GM19099 (cell line): ENCODE measurements around the gene MATK.

Experiments
- POLR2A ChIP-seq: IDR thresholded peaks from 3 replicates; pipeline ENCODE4 v1.6.1; 2011; ENCODE audit warnings: low read depth; ENCODE audit not compliant: insufficient read length; ENCODE audit errors: extremely low read depth

The MATK gene

DNA sequence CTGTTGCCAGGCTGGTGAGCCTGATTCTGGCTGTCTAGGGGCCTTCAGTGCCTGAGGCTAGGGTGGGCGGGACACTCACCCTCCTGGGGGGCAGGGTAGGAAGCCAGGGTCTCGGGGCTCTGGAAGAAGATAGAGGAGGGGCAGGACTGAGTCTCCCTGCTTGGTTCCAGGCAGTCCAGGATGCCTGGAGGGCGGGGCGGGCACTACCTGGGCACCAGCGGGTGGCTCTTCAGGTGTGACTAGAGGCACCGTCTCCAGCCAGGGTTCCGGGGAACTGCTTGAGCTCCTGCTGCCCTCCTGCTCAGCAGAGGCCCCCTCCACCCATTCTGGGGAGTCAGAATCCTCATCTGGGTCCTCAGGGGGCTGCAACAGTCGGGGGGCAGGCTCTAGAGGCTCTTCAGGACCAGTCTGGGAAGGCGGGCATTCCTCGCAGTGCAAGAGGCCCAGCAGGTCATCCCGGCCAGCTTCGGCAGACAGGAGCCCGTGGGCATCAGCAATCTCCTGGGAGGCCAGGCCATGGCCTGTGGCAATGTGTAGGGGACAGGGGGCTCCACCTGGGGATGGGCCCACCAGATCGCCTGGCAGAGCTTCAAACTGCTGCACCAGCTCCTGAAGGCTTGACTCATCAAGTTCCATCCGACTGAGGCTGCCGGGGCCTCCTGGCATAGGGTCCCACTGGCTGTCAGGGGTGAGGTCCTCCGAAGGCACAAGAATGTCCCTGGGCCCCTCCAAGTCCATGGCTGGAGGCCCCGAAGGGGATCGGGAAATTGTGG is 26.5 kb downstream of the MATK start:
- no peak for TF ChIP-seq POLR2A

DNA sequence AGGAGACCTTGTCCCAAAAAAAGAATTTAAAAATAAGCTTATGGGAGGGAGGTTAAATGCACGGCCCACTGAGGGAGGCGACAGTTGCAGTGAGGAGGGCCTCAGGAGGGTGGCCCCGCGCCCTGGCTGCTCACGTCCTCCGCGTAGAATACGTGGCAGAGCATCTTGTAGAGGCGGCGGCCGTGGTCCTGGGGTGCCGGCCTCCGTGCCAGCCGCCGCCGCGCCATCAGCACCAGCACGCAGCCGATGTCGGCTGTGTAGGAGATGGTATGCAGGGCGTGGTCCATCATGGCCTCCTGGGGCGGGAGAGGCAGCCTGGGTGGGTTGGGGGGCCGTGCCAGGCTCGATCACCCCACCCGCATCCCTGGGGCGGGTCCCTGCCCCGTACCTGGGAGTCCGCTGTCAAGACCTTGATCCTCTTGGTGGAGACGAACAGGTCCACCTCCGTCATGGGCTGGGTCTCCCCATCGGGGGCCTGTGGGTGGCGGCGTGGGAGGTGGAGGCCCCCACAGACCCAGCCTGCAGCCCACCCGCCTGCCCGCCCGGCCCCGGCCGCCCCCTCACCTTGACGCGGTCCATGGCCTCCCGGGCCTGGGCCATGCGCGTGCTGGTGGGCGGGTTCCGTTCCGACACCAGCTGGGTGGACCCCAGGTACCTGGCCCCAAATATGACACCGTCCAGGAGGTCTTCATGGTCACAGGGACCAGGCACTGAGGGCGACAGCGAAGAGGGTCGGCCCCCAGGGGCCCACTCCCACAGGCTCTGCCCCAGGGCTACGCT is 32.4 kb downstream of the MATK start:
- no peak for TF ChIP-seq POLR2A

DNA sequence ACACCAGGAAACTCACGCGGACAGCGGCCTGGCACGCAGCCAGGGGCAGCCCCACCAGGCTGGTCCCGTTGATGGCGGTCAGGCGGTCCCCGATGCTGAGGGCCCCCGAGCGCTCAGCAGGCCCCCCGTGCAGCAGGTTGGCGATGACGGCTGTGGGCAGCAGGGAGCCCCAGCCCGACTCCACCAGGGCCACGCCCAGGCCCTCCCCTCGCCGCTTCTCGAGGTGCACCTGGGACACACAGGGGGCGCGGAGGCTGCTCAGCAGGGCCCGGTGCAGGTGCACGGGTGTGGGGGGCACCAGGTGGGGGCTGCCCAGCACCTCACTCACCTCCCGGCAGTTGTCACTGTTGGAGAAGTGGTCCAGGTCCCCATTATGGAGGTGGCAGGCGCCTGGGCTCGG is 33.7 kb downstream of the MATK start:
- TF ChIP-seq POLR2A = no peak

DNA sequence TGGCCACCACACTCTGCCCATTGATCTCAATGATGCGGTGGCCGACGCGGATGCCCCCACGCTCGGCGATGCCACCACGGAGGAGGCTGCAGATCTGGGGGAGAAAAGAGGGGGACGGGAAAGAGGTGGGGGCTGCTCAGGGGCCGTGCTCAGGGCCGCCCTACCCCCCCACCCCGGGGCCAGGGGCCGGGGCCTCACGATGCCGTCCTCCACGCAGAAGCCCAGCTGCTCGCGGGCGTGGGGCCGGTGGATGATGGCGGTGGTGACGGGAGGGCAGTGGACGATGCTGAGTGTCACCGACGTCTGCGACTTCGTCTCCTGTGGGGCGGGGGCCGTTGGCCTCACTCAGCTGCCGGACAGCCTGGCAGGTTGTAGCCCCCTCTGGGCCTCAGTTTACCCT is 34.9 kb downstream of the MATK start:
- no peak for TF ChIP-seq POLR2A

DNA sequence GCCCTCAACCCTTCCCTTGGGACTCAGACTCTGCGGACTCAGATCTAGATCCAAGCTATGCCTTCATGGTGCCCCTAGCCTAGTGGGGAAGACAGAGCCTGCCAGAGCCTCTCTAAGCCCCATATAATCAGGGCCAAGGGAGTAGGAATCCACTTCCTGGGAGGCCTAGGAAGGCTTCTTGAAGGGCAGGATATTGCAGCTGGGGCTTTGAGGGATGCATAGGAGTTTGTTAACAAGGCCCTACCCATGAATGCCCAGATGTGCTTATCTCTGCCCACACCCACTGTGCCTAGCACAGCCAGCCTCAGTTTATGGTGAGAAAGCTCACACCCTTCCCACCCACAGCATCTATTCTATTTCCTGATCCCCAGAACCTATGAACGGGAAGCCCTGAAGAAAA is 36.0 kb downstream of the MATK start:
- no peak for TF ChIP-seq POLR2A

DNA sequence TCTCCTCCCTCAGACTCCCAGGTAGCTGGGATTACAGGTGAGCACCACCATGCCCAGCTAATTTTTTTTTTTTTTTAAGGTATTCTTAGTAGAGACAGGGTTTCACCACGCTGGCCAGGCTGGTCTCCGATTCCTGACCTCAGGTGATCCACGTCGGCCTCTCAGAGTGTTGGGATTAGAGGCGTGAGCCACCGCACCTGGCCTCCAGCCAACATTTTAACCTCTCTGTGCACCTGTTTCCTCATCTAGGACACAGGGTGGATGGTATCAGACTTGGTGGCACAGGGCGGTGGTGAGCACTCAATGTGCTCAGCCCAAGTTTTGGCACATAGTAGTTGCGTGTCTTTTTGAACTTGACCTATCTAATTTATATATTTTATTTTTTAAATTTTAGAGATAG is 37.2 kb downstream of the MATK start:
- no peak for TF ChIP-seq POLR2A

DNA sequence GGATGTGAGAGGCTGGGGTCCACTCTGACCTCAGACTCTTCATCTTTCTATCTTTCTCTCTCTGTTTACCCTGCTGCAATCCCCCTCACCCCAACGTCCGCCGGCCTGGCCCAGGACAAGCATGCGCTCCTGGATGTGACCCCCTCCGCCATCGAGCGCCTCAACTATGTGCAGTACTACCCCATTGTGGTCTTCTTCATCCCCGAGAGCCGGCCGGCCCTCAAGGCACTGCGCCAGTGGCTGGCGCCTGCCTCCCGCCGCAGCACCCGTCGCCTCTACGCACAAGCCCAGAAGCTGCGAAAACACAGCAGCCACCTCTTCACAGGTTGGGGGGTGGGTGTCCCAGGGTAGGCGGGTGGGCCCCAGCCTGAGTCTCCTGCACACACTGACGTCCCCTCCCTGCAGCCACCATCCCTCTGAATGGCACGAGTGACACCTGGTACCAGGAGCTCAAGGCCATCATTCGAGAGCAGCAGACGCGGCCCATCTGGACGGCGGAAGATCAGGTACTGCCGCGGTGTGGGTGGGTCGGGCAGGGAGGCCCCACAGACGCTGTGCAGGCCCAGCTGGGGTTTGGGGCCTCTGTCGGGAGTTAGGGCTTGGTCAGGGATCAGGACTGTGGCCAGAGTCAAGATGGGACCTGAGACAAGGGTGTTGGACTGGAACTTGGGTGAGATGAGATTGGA is 39.7 kb downstream of the MATK start:
- no peak for TF ChIP-seq POLR2A

DNA sequence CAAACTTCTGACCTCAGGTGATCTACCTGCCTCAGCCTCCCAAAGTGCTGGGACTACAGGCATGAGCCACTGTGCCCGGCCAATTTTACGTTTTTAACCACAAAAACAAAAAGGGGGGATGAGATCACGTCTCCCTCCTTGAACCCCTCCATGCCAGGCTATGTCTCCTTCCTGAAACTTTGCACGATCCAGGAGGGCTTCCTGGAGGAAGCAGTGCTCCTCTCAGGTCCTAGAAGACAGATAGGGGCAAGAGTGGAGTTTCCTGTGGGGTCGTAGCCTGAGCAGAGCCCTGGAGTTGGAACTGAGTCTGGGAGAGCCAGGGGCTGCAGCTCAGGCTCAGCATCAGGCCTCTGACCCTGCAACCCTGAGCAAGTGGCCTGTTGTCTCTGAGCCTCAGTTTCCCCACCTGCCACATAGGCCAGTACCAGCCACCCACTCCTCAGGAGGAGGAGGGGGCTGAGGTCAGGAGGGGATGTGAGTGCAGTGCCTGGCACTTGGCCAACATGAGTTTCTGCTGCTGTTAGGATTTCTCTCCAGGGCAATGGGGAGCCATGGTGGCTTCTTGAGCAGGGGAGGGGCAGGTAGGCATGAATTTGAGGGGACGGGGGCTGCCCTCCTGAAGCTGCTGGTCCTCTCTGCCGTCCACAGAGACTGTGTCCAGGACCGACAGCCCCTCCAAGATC is 40.7 kb downstream of the MATK start:
- TF ChIP-seq POLR2A = no peak

DNA sequence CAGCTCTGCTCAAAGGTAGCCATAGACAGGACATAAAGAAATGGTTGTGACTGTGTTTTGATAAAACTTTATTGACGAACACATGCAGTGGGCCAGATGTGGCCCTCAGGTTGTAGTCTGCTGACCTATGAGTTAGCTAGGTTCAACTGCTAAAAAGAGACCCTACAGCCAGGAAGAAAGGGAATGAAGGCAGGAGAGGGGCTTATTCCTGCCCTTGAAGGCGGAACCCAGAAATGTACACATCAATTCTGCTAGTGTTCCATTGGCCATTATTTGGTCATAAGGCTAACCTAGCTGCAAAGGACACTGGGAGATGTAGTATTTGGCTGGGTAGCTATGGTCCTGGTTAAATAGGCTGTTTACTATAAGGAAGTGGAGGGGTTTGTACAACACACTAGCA is 42.7 kb downstream of the MATK start:
- no peak for TF ChIP-seq POLR2A

DNA sequence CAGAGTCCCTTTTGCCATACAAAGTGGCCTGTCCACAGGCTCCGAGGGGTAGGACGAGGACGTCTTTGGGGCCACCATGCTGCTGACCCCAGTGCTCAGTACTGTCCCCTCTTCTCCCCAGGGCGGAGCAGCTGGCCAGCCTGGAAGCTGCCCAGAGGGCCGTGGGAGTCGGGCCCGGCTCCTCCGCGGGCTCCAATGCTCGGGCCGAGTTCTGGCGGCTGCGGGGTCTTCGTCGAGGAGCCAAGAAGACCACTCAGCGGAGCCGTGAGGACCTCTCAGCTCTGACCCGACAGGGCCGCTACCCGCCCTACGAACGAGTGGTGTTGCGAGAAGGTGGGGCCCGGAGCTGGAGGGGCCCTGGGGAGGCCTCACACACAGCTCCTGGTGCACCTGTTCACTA is 45.8 kb downstream of the MATK start:
- TF ChIP-seq POLR2A = no peak

DNA sequence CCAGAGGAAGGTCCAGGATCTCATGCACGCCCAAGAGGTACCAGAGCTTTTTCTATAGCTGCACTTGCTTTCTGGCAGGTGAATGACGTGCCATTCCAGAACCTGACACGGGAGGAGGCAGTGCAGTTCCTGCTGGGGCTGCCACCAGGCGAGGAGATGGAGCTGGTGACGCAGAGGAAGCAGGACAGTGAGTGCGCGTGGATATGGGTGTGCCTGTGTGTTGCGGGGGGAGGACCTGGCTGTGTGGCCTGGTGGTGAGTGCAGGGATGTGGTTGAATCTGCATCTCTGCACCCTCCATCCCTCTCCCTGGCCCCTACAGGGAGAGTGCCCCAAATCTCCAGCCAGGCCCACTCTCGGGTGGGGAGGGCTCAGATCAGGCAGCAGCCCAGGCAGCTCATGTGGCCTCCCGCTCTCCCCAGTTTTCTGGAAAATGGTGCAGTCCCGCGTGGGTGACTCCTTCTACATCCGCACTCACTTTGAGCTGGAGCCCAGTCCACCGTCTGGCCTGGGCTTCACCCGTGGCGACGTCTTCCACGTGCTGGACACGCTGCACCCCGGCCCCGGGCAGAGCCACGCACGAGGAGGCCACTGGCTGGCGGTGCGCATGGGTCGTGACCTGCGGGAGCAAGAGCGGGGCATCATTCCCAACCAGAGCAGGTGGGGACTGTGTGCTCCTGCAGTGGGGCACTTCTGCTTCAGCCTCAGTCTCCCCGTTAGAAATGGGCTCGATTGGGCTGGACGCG is 47.5 kb downstream of the MATK start:
- TF ChIP-seq POLR2A = no peak

DNA sequence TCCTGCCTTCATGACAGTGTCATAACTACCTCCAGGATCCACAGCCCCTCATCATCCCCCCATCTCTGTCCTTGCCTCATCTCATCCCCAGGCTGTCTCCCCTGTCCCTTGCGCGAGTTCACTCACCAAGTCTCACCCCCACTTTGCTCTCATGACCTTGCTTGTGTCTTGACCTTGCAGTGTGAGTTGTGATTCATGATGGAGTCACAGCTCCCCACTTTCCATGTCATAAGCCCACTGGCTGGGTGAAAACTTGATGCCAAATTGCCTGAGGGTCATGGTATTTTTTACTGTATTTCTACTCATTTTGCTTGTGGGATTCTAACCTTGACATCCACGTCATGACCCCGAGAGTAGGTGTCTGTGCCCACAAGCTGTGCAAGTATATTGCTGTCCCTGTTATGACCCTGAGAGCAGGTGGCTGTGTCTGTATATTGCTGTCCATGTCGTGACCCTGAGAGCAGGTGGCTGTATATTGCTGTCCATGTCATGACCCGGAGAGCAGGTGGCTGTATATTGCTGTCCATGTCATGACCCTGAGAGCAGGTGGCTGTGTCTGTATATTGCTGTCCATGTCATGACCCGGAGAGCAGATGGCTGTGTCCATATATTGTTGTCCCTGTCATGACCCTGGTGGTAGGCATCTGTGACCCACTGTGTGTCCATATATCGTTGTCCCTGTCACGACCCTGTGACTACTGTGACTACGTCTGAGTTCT is 48.5 kb downstream of the MATK start:
- TF ChIP-seq POLR2A = no peak

DNA sequence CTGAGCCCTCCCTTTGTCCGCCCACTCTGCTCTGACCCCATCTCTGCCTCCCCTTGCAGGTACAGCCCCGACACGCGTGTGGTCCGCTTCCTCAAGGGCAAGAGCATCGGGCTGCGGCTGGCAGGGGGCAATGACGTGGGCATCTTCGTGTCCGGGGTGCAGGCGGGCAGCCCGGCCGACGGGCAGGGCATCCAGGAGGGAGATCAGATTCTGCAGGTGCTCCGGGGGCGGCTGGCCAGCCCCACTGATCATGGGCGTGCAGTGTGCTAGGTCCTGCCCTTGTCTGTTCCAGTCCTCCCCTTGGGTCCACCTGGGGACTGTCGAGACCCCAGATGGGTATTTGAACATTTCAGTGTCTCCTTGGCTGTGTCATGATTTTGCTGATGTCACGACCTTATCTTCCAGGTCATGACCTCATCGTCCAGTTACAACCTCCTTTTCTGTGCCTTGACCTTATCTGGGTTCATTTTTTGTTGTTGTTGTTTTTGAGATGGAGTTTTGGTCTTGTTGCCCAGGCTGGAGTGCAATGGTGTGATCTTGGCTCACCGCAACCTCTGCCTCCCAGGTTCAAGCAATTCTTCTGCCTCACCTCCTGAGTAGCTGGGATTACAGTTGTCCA is 50.0 kb downstream of the MATK start:
- TF ChIP-seq POLR2A = no peak

DNA sequence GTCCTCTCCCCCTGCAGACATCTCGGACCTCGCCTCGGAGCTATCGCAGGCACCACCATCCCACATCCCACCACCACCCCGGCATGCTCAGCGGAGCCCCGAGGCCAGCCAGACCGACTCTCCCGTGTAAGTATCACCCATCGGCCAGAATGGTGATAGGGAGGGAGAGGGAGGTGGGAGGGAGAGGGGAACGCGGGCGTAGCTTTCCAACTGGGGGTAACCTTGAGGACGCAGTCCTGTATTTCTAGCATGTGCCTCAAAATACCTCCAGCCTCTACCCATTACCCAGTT is 51.9 kb downstream of the MATK start:
- TF ChIP-seq POLR2A = no peak
